K562 (cell line): ENCODE measurements around the gene PITX2. TPM values are rescaled to one million over a fixed set of nuclear protein-coding genes. Genes with fewer than 3 reads are reported as not detected.

Experiments used
- ATAC-seq: fragments of 200-7000 bp; cut with Tn5 transposase; 3 replicates; pipeline ENCODE4 v1.9.1; 2020; ENCODE audit warnings: moderate library complexity
- BruUV-seq: library from RNA; stranded (reverse); fragments of 400-500 nt; replicated peaks from 2 replicates; lab custom pipeline; 2021; lab: Mats Ljungman, UMichigan
- CTCF ChIA-PET: fragments of 300-600 bp; formaldehyde crosslinking; extraction: SDS; loops from one replicate; lab custom pipeline; 2021; ENCODE audit warnings: low intra/inter-chr PET ratio; lab: Yijun Ruan, JAX
- POLR2A ChIA-PET: fragments of 300-600, 350-650 bp; sonication (Branson Sonifier 250); formaldehyde crosslinking; extraction: SDS; loops from one replicate; lab custom pipeline; 2021; ENCODE audit warnings: antibody characterized with exemption, inconsistent platforms; lab: Yijun Ruan, JAX
- DNase-seq, 4 experiments: peaks; one replicate each; pipeline versions ENCODE4 v3.0.0 to v3.0.0-alpha.2; 2011 to 2018; ENCODE audit warnings: low spot score in 3 of 4, mixed read lengths in 3 of 4; ENCODE audit errors: extremely low read depth in 1 of 4
- FAIRE-seq: peaks from 2 replicates; lab custom pipeline; 2011; peaks lifted over from hg19 to GRCh38; lab: Jason Lieb, UNC
- H2AFZ ChIP-seq: 2 replicates; pipeline ENCODE4 v1.6.0; 2011; ENCODE audit warnings: low read depth, low read length, control low read depth, inconsistent platforms
- H3K27ac ChIP-seq: fragments of 200-600 bp; 3 replicates; pipeline ENCODE4 v1.8.0; 2011; ENCODE audit warnings: low read depth, mild to moderate bottlenecking, control low read depth, inconsistent platforms, low read length, moderate library complexity, mixed read lengths; ENCODE audit errors: extremely low read depth
- H3K27me3 ChIP-seq, 2 experiments: fragments of 300-600 bp in 1 of 2; 2 replicates in 1 of 2; 3 replicates in 1 of 2; pipeline versions ENCODE4 v1.6.0 to v1.8.0; 2011; ENCODE audit warnings: inconsistent platforms in 2 of 2, low read length in 2 of 2, mild to moderate bottlenecking in 1 of 2, mixed read lengths in 1 of 2, moderate library complexity in 1 of 2; ENCODE audit not compliant: control insufficient read depth in 2 of 2, insufficient read depth in 2 of 2
- H3K36me3 ChIP-seq: fragments of 300-600 bp; 3 replicates; pipeline ENCODE4 v1.8.0; 2011; ENCODE audit warnings: mild to moderate bottlenecking, low read length, inconsistent platforms; ENCODE audit not compliant: control insufficient read depth, insufficient read depth
- H3K4me1 ChIP-seq, 2 experiments: fragments of 200-600 bp in 1 of 2; replicated peaks in 1 of 2; 2 replicates in 1 of 2; 3 replicates in 1 of 2; pipeline versions ENCODE4 v1.5.1 to v1.8.0; 2011; ENCODE audit warnings: inconsistent platforms in 2 of 2, low read length in 2 of 2, mild to moderate bottlenecking in 1 of 2, mixed read lengths in 1 of 2, moderate library complexity in 1 of 2; ENCODE audit not compliant: control insufficient read depth in 2 of 2, insufficient read depth in 2 of 2
- H3K4me2 ChIP-seq: 2 replicates; pipeline ENCODE4 v1.6.1; 2011; ENCODE audit warnings: low read length, control low read depth, inconsistent platforms, mixed read lengths; ENCODE audit not compliant: insufficient read depth
- H3K4me3 ChIP-seq: fragments of 200-600 bp; sonication (generic), shearing (Covaris generic); 2 replicates; pipeline ENCODE4 v1.5.1; 2016; ENCODE audit warnings: control low read depth, inconsistent platforms
- H3K79me2 ChIP-seq: fragments of 200-600 bp; 3 replicates; pipeline ENCODE4 v1.8.0; 2011; ENCODE audit warnings: low read length, inconsistent platforms; ENCODE audit not compliant: control insufficient read depth, insufficient read depth
- H3K9ac ChIP-seq, 2 experiments: 2 replicates each; pipeline versions ENCODE4 v1.6.0 to v1.6.1; 2011; ENCODE audit warnings: low read depth in 2 of 2, low read length in 2 of 2, control low read depth in 1 of 2, inconsistent platforms in 1 of 2, mild to moderate bottlenecking in 1 of 2, mixed read lengths in 1 of 2; ENCODE audit not compliant: insufficient read depth in 1 of 2
- H3K9me1 ChIP-seq: one replicate; pipeline ENCODE4 v1.6.0; 2011; ENCODE audit warnings: inconsistent platforms, mild to moderate bottlenecking, low read length, moderate library complexity; ENCODE audit not compliant: control insufficient read depth, insufficient read depth
- H3K9me3 ChIP-seq: replicated peaks from 2 replicates; pipeline ENCODE4 v1.5.1; 2011; ENCODE audit warnings: low read depth, low read length, inconsistent platforms; ENCODE audit not compliant: control insufficient read depth, insufficient read depth
- H4K20me1 ChIP-seq: replicated peaks from 2 replicates; pipeline ENCODE4 v1.6.1; 2011; ENCODE audit warnings: low read length, inconsistent platforms, mixed read lengths; ENCODE audit not compliant: control insufficient read depth, insufficient read depth
- FUS ChIP-seq: fragments of 200-400 bp; formaldehyde crosslinking; optimal IDR thresholded peaks from 2 replicates; pipeline ENCODE3; 2017; ENCODE audit warnings: low read depth, low read length
- GATAD2B ChIP-seq: fragments of 450-650 bp; IDR thresholded peaks from 2 replicates; pipeline ENCODE4 v1.6.1; 2017; ENCODE audit warnings: mild to moderate bottlenecking, borderline replicate concordance
- HMG20A ChIP-seq: fragments of 450-650 bp; formaldehyde crosslinking; conservative IDR thresholded peaks from 2 replicates; pipeline ENCODE4 v1.4.0; 2020; ENCODE audit warnings: mild to moderate bottlenecking, mixed read lengths
- KDM5B ChIP-seq: fragments of 200-600 bp; sonication (generic); IDR thresholded peaks from 2 replicates; pipeline ENCODE4 v1.6.1; 2012; ENCODE audit warnings: low read depth, mild to moderate bottlenecking, moderate library complexity, low read length, control low read depth, inconsistent platforms; ENCODE audit not compliant: insufficient replicate concordance
- MEIS2 ChIP-seq: fragments of 450-650 bp; IDR thresholded peaks from 2 replicates; pipeline ENCODE4 v1.6.1; 2014; ENCODE audit warnings: mild to moderate bottlenecking; ENCODE audit not compliant: partially characterized antibody
- NFE2 ChIP-seq: IDR thresholded peaks from 2 replicates; pipeline ENCODE4 v1.6.1; 2014; ENCODE audit warnings: antibody characterized with exemption, low read depth
- SMARCA5 ChIP-seq: fragments of 450-650 bp; IDR thresholded peaks from 2 replicates; pipeline ENCODE4 v1.6.1; 2016
- SRSF9 ChIP-seq: fragments of 200-400 bp; formaldehyde crosslinking; IDR thresholded peaks from 2 replicates; pipeline ENCODE4 v1.6.1; 2017; ENCODE audit warnings: low read depth, low read length, borderline replicate concordance
- ZNF140 ChIP-seq: fragments of 250-450 bp; sonication (Bioruptor Pico); IDR thresholded peaks from 2 replicates; pipeline ENCODE4 v1.8.0; 2021; ENCODE audit warnings: moderate library complexity, mild to moderate bottlenecking, inconsistent platforms
- WGBS: fragments of 100-300 bp; shearing (Covaris generic); methylation state at CpG from one replicate; pipeline ENCODE4 v1.1.6; 2016; ENCODE audit warnings: low coverage, mixed read lengths; ENCODE audit not compliant: insufficient coverage; ENCODE audit errors: missing lambda C conversion rate; 5-methylcytosine and 5-hydroxymethylcytosine counted together
- in situ Hi-C: fragments of 300-500 bp; cut with MboI; formaldehyde crosslinking; loops from 4 replicates; pipeline ENCODE4 v1.15.0; 2018; ENCODE audit warnings: inconsistent platforms, mixed read lengths
- intact Hi-C: fragments of 100-400 bp; cut with micrococcal nuclease; formaldehyde crosslinking; loops from 2 replicates; pipeline ENCODE4 v1.14.2; 2022
- polyA plus RNA-seq, 8 experiments: library from polyadenylated mRNA; depleted of rRNA in 4 of 8; stranded (reverse) in 5 of 8; unstranded in 3 of 8; fragments of >200 nt; fragmentation: Nextera tagmentation in 2 of 8; fragmentation: Illumina TruSeq in 1 of 8; extraction: Ambion mirVana in 2 of 8; extraction: Trizol in 1 of 8; gene quantifications; 2 replicates each; pipeline versions ENCODE4 v1.2.1 to v1.2.3, GENCODE V29; 2011 to 2014; ENCODE audit warnings: inconsistent platforms in 1 of 8, missing spikeins in 1 of 8
- total RNA-seq, 7 experiments: library from RNA; depleted of rRNA in 6 of 7; stranded (reverse); fragments of >200 nt in 6 of 7; fragmentation: Illumina TruSeq in 2 of 7; extraction: Trizol in 2 of 7; gene quantifications; 2 replicates each; pipeline versions ENCODE4 v1.2.1 to v1.2.3, GENCODE V29; 2011 to 2021; ENCODE audit warnings: low replicate concordance in 1 of 7
- TF ChIP-seq, protein P1 (sequence below): sonication (generic); formaldehyde crosslinking; IDR thresholded peaks from 2 replicates; pipeline ENCODE4 v1.9.0; 2022; ENCODE audit warnings: mild to moderate bottlenecking, missing genetic modification reagents

PITX2 gene
- total and polyA plus RNA-seq, 9 of the 15 experiments (the other 6 are each of a cell fraction or from before 2014, with no cell fraction given): 0.08 TPM; not detected in 8

DNA sequence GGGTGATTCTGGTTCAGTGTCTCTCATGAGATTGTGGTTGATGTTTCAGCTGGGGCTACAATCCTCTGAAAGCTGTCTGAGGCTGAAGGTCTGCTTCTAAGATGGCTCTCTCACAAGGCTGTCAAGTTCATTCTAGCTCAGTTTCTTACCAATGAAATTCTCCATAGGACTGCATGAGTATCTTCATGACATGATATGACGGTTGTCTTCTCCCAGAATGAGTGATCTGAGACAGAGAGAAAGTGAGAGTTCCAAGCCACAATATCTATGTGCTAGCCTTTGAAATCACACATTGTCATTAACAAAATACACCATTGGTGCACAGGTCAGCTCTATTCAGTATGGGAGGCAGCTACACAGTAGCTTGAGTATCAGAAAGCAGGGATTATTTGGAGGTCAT lies 27.3 kb downstream of the PITX2 start:
- H3K4me3 ChIP-seq: no peak overlapping the region
- H3K9me1 ChIP-seq: no peaks in the 10 kb centered on the region
- DNase-seq (no peak), FAIRE-seq (no peak), ATAC-seq (no peak)
- H2AFZ ChIP-seq: no peak overlapping the region
- no peaks in the 10 kb centered on the region for H3K36me3 ChIP-seq
- CTCF ChIA-PET: no interaction called here
- no peak overlapping the region for H3K9ac ChIP-seq
- H3K4me2 ChIP-seq: no peak overlapping the region
- no peak for TF ChIP-seq HMG20A (CRISPR knock-in tag)
- no peak for TF ChIP-seq SMARCA5
- TF ChIP-seq MEIS2: no peak
- TF ChIP-seq ZNF140 (CRISPR knock-in tag): no peak
- no peak for TF ChIP-seq FUS
- no peak for TF ChIP-seq GATAD2B
- TF ChIP-seq, protein P1, sequence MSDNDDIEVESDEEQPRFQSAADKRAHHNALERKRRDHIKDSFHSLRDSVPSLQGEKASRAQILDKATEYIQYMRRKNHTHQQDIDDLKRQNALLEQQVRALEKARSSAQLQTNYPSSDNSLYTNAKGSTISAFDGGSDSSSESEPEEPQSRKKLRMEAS (CRISPR knock-in tag): no peak
- TF ChIP-seq NFE2: no peak
- TF ChIP-seq KDM5B: no peak
- no peak for TF ChIP-seq SRSF9
- H3K4me1 ChIP-seq: no peaks in the 10 kb centered on the region
- H3K79me2 ChIP-seq: no peaks in the 10 kb centered on the region
- in situ Hi-C loops: no loop called here
- BruUV-seq: no TSS peak
- H4K20me1 ChIP-seq: no peaks in the 10 kb centered on the region
- 0% methylated on average over 1 of the region's 1 CpG for WGBS
- POLR2A ChIA-PET: no interaction called here
- no peak overlapping the region for H3K27ac ChIP-seq
- H3K9me3 ChIP-seq: no peaks in the 10 kb centered on the region
- intact Hi-C loops: no loop called here
- H3K27me3 ChIP-seq: no peaks in the 10 kb centered on the region
